NCI-H1417 (cell line): Measurements from ENCODE around the gene BCL2L11.

Experiments used
- DNase-seq, 3 experiments: peaks; one replicate each; lab custom pipeline; 2025; lab: John Stamatoyannopoulos, UW

Gene BCL2L11

GRCh38 chr2:111143107-111143842, 22.6 kb downstream of the BCL2L11 start:
- DNase-seq = no peak

- no peak for DNase-seq
These were observed 23.1 kb downstream of the BCL2L11 start for GRCh38 chr2:111143843-111144198.

GRCh38 chr2:111145103-111145760, 24.5 kb downstream of the BCL2L11 start:
- no peak for DNase-seq

GRCh38 chr2:111145951-111146350, 25.2 kb downstream of the BCL2L11 start:
- DNase-seq = no peak

GRCh38 chr2:111148225-111148873, 27.6 kb downstream of the BCL2L11 start:
- no peak for DNase-seq

GRCh38 chr2:111148925-111149324, 28.2 kb downstream of the BCL2L11 start:
- no peak for DNase-seq

GRCh38 chr2:111149882-111150455, 29.3 kb downstream of the BCL2L11 start:
- no peak for DNase-seq

- DNase-seq = no peak
These were observed 34.0 kb downstream of the BCL2L11 start for GRCh38 chr2:111154758-111155157.

- DNase-seq = peak in 2 of 3 experiments; percentile 30 to 69
These were observed 34.9 kb downstream of the BCL2L11 start for GRCh38 chr2:111155610-111156009.

GRCh38 chr2:111156529-111156928, 35.8 kb downstream of the BCL2L11 start:
- DNase-seq = no peak

GRCh38 chr2:111157071-111157661, 36.5 kb downstream of the BCL2L11 start:
- peak; percentile 19 to 68 (median 30) for DNase-seq

- peak in 1 of 3 experiments; percentile 50 for DNase-seq
These were observed 37.1 kb downstream of the BCL2L11 start for GRCh38 chr2:111157798-111158197.

GRCh38 chr2:111159641-111160040, 38.9 kb downstream of the BCL2L11 start:
- DNase-seq = no peak

- no peak for DNase-seq
These were observed 40.0 kb downstream of the BCL2L11 start for GRCh38 chr2:111160758-111161157.

- DNase-seq = no peak
These were observed 41.3 kb downstream of the BCL2L11 start for GRCh38 chr2:111161971-111162370.

GRCh38 chr2:111162718-111163331, 42.1 kb downstream of the BCL2L11 start:
- peak in 1 of 3 experiments; percentile 18 for DNase-seq

GRCh38 chr2:111164078-111164477, 43.4 kb downstream of the BCL2L11 start:
- no peak for DNase-seq

- DNase-seq = no peak
These were observed 44.4 kb downstream of the BCL2L11 start for GRCh38 chr2:111165084-111165483.

- no peak for DNase-seq
These were observed 45.4 kb downstream of the BCL2L11 start for GRCh38 chr2:111166115-111166514.

- DNase-seq = peak in 1 of 3 experiments; percentile 20
These were observed 46.6 kb downstream of the BCL2L11 start for GRCh38 chr2:111167076-111167862.

GRCh38 chr2:111167863-111168162, 47.1 kb downstream of the BCL2L11 start:
- DNase-seq = peak in 1 of 3 experiments; percentile 28
